Breast epithelium (tissue), 3 donors: ENCODE results near the gene MACROD1.

ENCODE experiments used
- CTCF ChIP-seq, 3 donors: fragments of 450-650 bp; IDR thresholded peaks; one replicate each; pipeline ENCODE4 v1.5.1; 2016 to 2017; ENCODE audit warnings: antibody characterized with exemption in 3 of 3, mild to moderate bottlenecking in 3 of 3, moderate library complexity in 3 of 3
- POLR2A ChIP-seq: fragments of 450-650 bp; IDR thresholded peaks from one replicate; pipeline ENCODE4 v1.6.1; 2016; ENCODE audit warnings: antibody characterized with exemption, mild to moderate bottlenecking, moderate library complexity
- POLR2AphosphoS5 ChIP-seq, 3 donors: sonication (generic); formaldehyde crosslinking; IDR thresholded peaks; one replicate each; pipeline ENCODE4 v1.6.1; 2017; ENCODE audit warnings: antibody characterized with exemption in 3 of 3

GRCh38 chr11:64071849-64072248, 94.1 kb downstream of the MACROD1 start:
- TF ChIP-seq POLR2A: no peak
- TF ChIP-seq CTCF (IDR thresholded peaks at IDR 0.05): no peak
- no peak for TF ChIP-seq POLR2AphosphoS5 (IDR thresholded peaks at IDR 0.05)
